NCI-H526 treated with DMSO at 0.1 percent for 48 hours (cell line): ENCODE results near the gene NDUFA8.

ENCODE experiments used
- DNase-seq: peaks from one replicate; lab custom pipeline; 2025; lab: John Stamatoyannopoulos, UW

NDUFA8 gene

DNA sequence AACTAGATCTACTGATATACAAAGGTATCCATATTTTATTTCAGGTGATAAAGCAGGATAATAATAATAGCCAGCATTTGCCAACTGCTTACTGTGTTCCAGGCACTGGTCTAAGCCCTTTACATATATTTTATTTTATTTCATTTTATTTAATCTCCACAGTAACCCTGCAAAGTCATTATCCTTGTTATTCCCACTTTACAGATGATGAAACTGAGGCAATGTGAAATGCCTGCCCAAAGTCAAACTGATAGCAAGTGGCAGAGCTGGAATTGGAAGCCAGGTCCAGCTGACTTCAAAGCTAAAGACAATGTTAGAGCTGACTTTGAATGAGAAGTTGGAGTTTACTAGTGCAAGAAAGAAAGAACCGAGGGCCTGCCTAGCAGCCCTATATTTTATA lies 25.0 kb upstream of the NDUFA8 start:
- DNase-seq: no peak

DNA sequence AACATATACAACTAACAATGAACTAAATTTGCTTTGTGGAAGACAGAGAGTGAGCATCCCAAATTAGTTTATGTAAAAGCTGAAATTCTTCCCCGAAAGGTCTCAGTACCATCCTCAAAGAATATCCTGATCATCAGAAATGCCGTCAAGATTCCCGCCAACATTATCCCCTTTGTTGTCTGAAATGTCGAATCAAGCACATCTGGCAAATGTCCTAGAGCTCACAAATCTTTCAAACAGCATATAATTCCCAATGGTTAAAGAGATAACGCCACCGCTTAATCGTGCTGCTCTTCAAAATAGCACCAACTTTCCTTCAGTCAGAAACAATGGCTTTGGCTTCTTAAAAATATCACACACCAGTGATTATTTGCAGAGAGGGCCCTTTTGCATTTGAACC lies 23.9 kb upstream of the NDUFA8 start:
- DNase-seq: no peak

DNA sequence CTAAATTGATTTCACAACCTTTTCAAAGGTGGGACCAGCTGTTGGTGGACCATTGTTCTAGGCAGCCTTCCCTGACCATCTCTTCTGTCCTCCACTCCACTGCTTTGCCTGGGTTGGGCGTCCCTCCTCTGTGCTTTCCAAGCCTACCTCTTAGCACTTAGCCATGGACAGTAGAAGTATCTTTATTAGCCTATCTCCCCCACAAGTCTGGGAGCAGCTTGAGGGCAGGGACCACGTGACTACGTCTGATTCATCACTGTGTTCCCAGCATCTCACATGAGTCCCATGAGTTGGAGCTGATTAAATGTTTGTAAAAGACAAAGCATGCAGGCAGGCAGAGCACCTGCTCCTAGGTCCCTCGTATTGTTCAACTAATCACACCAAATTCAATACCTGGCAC lies 21.1 kb upstream of the NDUFA8 start:
- no peak for DNase-seq

DNA sequence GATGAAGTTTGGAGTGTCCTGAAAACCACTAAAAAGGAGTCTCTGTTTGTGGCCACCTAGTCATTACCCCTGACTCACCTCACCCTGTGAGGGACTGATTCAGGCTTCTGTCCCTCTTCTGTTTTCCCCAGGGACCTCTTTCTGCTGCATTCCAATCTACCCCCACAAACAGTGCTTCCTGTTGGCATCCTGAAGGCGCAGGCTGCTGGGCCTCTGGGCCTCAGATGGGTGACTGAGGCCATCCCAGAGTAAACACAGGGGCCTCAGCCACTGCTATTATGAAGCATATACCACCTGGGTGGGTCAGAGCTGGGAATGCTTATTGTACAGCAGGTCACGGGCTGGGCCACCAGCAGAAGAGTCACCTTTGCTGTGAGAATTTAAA lies 20.1 kb upstream of the NDUFA8 start:
- no peak for DNase-seq

DNA sequence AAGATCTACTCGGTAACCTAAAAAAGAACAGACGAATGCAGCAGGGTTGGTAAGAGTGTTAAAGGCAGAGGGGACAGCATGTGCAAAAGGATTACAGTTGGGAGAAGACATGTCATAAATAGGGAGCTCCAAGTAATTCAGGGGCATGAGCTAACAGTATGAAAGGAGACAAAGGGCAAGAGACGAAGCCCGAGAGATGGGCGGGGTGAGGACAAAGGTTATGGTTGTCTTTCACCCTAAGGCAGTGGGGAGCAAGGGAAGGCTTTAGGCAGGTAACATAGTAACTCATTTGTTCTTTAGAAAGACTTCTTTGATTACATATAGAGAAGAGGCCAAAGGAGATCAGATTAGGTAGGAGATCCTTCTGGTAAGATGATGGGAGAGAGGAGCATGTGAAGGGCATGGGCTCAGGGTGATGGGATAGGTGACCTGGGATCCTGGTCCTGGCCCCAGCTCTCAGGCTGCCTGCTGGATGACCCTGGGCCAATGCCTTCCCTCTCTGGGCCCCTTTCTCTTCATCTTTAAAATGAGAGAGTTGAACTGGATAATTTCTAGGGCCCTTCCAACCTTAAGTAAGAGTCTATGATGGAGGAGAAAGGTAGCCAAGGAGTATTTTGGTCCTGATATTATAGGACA lies 19.6 kb upstream of the NDUFA8 start:
- no peak for DNase-seq

DNA sequence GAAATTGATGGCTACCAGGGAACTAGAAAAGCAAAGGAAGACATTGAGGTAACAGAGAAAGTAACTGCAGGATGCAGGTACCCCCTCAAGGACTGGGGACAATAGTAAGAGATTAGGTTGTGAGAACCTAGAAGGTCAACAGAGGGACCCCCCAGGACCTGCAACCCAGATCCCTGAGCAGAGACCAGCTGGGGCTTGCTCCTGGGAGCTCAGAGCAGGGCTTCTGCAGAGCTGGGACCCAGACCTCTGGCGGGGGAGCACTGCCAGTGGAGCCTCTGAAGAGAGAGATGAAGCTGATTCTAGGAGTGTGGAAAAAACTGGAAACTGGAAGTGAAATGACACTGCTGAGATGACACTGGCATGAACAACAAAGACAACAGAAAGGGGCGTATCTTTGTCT lies 17.3 kb upstream of the NDUFA8 start:
- no peak for DNase-seq

DNA sequence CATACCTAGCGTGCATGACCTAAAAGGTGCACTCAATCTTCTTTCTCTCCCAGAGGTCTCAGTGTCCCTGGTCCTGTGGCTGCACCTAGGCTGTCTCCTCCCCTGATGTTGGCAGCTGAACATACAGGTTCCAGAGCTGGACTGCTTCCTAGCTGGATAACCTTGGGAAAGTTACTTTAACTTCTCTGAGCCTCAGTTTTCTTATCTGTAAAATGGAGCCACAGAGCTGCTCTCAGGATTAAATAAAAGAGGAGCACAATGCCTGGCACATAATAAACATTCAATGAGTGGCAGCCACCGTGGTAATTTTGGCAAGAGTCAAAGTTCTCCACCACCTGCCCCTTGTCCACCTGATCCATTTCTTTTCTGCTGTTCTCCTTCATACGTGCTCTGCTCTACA lies 14.1 kb upstream of the NDUFA8 start:
- no peak for DNase-seq

DNA sequence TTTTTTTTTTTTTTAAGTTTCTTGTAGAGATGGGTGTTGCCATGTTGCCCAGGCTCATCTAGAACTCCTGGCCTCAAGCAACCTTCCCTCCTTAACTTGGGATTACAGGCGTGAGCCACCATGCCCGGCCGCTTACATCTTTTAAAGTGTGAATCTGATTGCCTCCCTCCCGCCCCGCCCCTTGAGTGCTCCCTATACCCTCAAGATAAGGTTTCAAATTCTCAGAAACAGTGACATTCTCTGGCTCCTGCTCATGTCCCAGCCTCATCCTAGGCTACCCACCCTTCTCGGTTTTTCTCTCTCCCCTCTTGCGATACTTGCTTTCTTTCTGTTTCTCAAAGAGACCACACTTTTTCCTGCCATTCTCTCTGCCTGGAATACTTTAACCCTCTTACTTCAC lies 12.6 kb upstream of the NDUFA8 start:
- no peak for DNase-seq

DNA sequence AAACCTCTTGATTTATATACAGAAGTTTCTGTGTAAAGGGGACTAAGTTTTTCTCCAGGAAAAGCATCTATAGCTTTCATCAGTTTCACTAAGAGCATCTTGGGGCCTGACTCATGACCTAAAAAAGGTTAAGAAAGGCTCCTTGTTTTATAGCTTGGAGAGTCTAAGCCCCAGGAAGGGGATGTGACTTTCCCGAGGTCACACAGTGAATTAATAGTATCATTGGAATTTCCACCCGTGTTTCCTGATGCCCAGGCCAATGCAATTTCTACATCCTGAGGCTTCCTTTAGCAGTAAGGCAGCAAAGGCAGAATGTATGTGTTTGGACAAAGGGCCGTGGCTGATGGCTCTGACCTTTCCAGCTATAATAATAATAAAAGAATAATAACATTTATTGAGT lies 8.8 kb upstream of the NDUFA8 start:
- no peak for DNase-seq

DNA sequence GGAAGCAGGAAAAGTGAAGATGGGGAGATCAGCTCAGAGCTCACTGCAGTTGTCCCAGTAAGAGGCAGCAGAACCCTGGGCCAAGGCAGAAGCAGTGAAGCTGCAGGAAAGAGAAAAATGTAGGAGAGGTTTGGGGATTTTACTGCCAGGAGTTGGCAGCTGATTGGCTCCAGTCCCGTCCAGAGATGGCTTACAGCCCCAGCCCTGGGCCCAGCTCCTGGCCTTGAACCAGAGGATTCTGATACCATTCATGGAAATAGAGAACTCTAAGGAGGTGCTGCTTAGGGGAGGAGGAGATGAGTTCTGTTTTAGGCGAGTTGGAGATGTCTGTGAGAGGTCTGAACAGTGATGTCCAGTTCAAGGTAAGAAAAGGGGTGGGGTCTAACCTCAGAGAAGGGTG lies 4.7 kb upstream of the NDUFA8 start:
- DNase-seq: no peak

DNA sequence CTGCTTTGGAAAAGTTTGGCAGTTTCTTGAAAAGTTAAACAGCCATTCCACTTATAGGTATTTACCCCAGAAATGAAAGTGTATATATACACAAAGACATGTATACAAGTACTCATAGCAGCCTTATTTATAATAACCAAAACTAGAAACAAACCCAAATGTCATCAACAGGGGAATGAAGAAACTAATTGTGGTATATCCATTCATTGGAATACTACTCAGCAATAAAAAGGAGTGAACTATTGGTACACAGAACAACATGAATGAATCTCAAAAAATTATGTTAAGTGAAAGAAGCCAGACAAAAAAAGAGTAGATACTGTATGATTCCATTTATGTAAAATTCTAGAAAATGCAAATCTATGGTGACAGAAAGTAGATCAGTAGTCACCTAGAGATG lies 2.8 kb upstream of the NDUFA8 start:
- DNase-seq: no peak

DNA sequence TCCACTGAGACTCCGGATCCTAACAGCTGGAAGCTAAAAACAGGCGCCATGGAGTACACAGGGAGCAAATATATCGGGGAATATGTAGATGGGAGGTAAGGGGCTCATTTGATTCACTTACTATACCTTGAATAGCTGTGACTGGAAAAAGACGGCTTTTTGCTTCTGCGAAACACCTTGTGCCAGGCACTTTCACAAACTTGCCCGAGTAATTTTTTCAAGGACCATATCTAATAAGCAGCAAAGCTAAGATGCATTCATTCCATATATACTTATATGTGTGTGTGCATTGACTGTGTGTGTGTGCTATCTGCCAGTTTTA lies 307 bp upstream of the NDUFA8 start:
- no peak for DNase-seq

DNA sequence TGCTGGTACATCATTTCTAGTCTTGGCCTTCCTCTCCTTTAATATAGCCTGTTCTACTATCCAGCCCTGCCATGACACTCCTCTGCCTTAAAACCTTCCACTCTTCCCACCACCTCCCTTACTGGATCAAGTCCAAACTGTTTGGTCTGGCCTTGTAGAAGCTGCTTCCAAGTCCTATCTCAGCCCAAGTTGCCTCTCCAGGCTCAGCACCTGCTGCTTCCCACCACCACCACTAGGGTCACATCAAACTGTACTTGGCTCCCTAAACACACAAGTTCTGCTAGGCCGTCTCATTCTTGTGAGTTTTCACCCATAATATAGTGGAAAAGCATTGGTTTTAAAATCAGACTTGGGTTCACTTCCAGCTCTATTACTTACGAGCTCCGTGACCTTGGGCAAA lies 1.4 kb downstream of the NDUFA8 start:
- no peak for DNase-seq

DNA sequence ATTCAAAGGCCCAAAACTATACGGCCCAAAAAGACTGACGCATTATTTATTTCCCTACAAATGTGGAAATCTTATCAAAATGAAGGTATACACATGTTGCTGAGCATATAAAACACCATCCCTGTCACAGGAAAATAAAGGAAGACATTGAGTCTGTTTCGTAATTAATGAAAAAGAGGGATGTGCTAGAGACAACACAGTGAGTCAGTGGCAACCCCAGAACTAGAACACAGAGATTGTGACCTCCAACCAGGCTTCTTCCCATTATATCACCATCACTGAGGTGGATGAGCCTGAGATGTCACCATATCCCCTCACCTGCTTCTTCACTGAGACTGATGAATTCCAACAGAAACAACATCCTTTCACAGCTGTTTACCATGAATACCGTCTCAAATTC lies 3.8 kb downstream of the NDUFA8 start:
- DNase-seq: no peak

DNA sequence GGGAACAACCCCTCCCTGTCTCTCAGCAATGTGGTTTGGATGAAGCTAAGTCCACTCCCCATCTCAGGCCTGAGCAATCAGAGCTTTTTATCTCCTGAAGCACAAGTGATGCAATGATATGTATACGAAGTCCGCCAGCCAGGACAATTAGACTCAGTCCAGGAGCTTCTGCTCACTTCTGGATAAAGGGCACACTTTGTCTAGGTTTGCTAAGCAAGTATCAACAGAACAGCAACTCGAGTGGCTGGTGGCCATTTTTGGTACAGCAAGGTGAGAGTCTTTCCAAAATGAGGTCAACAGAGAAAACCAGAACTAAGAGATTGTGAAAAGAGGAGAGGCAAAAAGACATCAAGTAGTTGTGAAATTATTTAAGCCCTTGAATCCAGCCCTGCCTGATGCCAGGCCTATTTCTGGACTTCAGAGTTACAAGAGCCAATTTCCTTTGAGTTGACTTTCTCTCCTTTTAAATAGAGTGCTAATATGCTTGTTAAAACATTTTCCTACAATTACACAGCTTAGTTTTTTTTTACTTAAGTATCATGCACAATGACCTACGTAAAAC lies 8.2 kb downstream of the NDUFA8 start:
- DNase-seq: no peak

DNA sequence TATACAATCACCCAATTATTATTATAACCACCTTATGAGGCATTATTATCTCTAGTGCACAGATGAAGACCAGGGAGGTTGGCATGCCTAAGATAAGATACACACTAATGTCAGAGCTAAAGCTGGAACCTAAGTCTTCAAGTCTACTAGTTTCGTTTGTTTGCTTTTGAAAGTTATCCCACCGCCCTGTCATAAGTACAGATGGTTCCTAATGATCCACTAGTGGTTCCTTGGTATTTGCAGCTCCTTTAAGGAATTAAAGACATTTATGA lies 14.1 kb downstream of the NDUFA8 start:
- DNase-seq: no peak

DNA sequence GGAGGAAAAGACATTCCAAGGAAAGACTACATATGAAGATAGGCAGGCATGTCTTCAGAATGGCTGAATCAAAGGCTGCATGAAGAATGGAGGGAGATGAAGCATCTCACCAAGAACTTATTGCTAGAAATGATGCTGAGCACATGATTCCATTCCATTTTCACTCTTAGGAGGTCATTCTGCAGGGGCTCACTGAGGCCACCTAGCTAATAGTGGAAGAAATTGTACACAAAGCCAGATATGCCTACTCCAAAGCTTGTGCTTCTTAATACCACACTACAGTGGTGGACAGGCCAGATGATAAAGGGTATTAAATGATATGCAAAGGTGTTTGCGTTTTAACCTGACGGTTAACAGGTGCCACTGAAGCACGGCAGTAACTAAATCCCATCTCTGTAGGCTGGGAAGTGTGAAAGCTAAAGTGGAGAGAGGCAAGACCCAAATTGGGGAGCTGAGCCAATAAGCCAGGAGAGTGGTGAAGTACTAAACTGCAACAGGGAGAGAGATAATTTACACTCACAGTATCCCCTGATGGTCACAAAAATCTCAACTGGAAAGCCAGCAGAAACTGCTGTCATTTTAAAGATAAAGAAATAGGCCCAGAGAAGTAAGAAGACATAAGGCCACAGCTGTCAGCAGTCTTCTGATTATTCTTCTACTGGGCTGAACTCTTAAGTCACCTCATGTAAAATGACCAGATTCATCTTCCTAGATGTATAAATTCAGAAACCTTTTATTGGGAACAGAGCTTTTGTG lies 14.6 kb downstream of the NDUFA8 start:
- DNase-seq: no peak

DNA sequence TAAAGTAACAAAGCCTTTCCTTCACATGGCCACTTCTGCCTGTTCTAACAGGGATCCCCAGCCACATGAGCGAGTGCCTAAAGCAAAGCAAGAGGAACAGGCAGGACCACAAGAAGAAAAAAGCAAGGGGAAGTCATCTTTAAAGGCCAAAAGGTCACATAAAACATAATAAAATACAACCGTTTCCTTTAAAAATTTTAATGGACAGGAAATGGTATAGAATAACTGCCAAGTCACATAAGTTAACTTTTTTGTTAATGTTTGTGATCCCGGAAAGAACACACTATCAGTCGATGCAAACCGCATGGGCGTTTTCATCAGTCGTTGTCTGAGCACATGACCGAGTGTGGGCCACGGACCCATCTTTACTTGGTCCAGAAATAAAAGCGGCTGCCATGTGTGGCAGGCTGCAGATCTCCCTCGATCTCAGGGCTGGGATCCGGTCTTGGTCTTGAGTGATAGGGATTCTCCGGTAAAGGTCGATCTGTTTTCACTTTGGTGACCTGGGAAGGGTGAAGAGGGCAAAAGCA lies 15.6 kb downstream of the NDUFA8 start:
- no peak for DNase-seq

DNA sequence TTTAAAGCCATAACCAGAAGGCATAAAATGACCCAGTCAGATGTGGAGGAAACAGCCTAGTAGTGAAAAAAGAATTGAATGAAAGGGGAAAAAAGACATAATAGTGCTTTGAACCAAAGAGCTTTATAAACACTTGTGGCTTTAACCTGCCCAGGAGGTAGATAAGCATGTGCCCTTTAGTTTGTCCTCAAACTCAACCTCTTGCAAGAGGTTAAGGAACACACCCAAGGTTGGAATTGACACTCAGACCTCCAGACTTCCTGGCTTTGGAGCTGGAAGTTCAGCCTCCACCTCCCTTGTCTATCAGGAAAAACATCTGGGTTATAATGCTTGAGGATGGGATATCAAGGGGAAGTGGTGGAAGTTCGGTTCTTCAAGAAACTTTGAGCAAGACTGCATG lies 16.3 kb downstream of the NDUFA8 start:
- no peak for DNase-seq

DNA sequence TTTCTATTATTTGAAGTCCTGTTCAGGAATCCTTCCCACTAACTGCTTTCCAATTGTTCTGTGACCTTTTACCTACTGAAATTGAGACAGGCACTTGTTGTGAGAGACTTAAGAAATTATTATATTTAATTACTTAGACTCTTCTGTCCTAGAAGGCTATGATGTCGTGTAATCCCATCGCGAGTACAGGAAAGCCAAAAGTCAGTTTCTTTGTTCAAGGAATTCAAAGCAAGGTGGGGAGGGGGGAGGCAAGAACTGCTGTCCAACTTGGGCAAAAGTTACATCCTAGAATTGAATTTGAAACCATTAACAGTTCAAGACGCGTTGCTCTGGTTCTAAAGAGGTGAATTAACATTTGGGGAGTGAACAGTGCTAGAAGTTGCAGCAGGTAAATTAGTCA lies 17.9 kb downstream of the NDUFA8 start:
- no peak for DNase-seq

DNA sequence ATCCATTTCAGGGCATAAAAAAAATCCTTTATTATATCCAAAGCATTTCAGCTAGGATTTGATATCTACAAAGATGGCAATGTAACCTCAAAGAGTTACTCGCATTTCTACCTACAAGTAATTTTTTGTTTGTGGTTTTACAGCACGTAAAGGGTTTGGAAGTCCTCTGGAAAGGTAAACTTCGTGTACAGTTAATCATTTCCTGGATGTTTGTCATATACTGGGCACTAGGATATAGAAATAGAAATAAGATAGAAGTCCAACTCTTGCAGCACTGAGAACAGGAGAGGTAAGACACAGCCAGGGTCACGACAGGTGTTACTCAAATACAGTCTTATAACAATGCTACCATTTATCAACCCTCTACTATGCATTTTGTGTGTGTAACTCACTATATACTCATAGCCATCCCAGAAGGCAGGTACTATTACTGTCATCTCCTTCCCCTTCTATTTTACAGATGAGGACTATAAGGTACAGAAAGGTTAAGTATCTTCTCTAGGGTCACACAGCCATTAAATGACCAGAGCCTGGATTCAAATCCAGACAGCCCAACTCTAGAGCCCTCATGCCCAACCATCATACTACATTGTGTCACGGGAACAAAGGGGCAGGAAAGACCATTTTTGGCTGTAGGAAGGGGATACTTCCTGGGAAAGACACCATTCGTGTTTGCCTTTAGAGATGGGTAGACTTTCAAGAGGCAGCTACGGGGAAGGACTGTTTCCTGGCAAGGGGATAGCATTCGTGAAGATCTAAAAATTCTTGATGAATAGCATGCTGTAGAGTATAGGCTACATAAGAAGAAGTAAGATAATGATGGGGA lies 19.0 kb downstream of the NDUFA8 start:
- DNase-seq: no peak

DNA sequence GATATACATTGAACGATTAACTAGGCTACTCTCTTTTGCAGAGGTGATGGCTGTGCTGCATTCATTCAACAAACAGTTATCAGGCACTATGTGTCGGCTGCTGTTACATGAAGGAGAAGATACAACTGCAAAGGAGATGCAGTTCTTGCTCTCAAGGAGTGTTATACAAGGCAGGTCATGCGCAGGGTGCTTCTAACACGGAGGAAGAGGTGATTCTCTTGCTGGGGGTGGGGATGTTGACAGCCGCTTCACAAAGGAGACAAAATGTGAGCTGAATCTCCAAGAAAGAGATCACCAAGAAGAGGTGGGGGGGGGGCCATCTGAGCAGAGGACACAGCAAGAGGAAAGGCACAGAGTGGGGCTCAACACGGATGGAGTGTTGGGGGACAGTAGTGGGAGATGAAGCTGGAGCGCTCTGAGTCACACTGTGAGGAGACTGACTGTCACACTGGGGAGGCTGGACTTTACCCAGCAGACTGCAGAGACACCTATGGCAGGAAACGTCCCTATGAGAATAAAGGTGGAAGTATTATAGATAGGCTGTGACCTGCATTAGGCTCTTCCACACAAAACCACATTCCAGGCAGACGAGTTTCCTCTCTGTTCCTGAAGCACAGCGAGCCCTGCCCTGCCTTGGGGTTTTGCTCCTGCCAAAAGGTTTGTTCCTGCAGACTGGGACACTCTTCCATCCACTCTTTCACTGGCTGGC lies 20.9 kb downstream of the NDUFA8 start:
- DNase-seq: no peak

DNA sequence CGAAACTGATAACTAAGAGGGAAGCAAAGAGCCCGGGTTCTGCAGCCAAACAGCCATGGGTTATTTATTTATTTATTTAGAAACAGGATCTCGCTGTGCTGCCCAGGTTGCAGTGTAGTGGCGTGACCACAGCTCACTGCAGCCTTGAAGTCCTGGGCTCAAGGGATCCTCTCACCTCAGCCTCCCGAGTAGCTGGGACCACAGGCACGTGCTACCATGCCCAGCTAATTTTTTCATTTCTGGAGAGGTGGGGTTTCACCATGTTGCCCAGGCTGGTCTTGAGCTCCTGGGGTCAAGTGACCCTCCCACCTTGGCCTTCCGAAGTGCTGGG lies 24.1 kb downstream of the NDUFA8 start:
- no peak for DNase-seq
